GM21390 (cell line): ENCODE data around the gene BEAN1.

Source experiments
- ATAC-seq: cut with Tn5 transposase; IDR thresholded peaks from one replicate; pipeline ENCODE4 v1.9.1; 2021; ENCODE audit not compliant: unreplicated experiment

BEAN1 gene

GRCh38 chr16:66517586-66518263, 90.6 kb downstream of the BEAN1 start:
- no peak for ATAC-seq

- ATAC-seq: no peak
These were observed 92.6 kb downstream of the BEAN1 start for GRCh38 chr16:66519482-66520373.

- ATAC-seq: no peak
These were observed 93.5 kb downstream of the BEAN1 start for GRCh38 chr16:66520406-66521170.

- ATAC-seq: no peak
These were observed 94.2 kb downstream of the BEAN1 start for GRCh38 chr16:66521252-66521713.

- peak; percentile 63 for ATAC-seq
These were observed 95.1 kb downstream of the BEAN1 start for GRCh38 chr16:66521951-66522771.

GRCh38 chr16:66522816-66523590, 95.9 kb downstream of the BEAN1 start:
- no peak for ATAC-seq

- peak; percentile 46 for ATAC-seq
These were observed 96.8 kb downstream of the BEAN1 start for GRCh38 chr16:66523861-66524354.

GRCh38 chr16:66524601-66525164, 97.6 kb downstream of the BEAN1 start:
- ATAC-seq: peak; percentile 62

- no peak for ATAC-seq
These were observed 98.5 kb downstream of the BEAN1 start for GRCh38 chr16:66525396-66526180.

- no peak for ATAC-seq
These were observed 101.2 kb downstream of the BEAN1 start for GRCh38 chr16:66528294-66528693.

GRCh38 chr16:66529475-66529874, 102.4 kb downstream of the BEAN1 start:
- ATAC-seq: no peak
